HG02678 (cell line): Measurements from ENCODE around the gene DDX10.

Experiments used
- ATAC-seq: cut with Tn5 transposase; IDR thresholded peaks from one replicate; pipeline ENCODE4 v1.9.1; 2021; ENCODE audit warnings: mild to moderate bottlenecking, moderate library complexity; ENCODE audit not compliant: unreplicated experiment

DDX10 gene

DNA sequence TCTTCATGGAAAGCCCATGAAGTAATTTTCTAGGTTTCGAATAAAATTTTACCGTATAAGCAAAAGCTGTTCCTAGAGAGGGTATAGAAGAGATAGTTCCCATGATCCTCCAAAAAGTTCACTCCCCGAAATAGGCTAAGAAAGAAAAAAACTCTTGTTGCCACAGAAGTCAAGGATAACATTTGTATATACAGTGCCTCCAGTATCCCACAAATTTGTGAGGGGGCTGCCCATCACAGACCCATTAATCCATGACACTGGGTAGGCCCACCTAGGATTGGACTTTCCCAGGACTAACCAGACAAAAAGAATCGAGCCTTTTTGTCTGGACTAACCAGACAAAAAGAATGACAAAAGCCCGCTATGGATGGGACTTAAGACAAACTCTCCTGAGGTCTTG lies 233.0 kb downstream of the DDX10 start:
- no peak for ATAC-seq

DNA sequence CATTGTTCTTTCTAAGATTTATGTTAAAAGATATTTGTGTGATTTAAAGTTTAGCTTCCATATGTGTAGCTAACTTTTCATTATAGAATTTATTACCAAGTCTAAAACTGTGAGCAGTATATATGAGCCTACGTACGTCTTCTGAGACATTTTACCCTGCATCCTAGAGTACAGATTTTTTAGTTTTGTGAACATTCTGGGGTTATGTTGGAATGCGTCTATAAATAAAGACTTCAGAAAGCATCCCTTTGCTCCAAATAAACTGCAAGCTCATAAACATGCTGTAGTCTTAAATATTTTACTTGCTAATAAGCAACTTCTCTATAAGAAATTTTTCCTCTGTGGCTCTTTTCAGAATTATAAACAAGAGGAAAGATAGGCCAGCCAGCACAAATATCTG lies 236.5 kb downstream of the DDX10 start:
- no peak for ATAC-seq

DNA sequence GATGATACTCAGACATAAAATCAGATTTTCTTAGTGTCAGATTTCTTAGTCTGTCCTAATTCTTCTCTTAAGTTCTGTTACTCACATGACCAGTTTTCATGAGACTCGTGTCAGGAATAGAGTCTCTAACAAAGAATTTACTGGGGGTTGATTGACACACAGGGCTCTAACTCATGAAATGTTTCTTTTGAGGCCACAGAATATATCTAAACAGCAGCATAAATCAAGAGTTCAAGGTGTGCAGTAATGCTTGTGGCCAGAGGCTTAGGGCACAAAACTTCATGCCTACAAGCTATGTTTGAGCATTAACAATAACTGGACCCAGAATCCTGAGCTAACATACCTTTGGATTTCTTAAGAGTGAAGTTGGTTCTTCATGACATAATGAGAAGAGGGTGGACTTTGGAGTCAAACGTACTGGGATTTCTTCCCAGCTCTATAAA lies 237.2 kb downstream of the DDX10 start:
- no peak for ATAC-seq

DNA sequence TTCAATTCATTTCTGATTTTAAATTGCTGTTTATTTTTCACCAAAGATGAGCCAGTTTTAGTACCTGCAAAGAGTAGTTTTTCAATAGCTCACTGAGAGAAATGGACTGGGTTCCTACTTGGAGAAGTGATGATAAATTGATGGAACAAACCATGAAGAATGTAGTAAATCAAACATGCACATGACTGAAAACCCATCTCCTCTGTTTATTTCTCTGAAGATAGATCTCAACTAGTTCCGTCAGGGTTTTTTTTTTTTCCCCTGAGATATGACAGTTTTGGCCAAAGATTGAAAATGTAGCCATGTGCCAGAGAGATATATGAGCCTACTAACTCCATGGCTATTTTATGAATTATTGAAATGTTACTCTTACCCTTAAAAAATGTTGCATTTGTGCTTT lies 239.6 kb downstream of the DDX10 start:
- ATAC-seq, result no peak

DNA sequence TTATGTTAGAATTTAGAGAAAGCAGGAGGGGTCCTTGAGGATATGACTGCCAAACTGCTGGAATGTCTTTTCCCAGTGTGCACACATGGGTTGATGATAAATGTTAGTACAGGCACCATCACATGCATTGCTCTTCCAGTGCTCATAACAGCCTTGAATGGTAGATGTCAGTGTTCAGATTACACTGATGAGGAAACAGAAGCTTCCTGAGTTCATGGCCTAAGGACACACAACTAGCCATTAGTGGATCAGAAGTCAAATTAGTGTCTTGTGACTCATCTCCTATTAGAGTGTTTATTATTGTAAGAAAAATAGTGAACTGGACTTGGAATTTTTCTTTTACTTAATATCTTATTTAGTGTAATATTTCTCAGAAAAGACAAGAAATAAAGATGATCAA lies 241.5 kb downstream of the DDX10 start:
- ATAC-seq, result no peak

DNA sequence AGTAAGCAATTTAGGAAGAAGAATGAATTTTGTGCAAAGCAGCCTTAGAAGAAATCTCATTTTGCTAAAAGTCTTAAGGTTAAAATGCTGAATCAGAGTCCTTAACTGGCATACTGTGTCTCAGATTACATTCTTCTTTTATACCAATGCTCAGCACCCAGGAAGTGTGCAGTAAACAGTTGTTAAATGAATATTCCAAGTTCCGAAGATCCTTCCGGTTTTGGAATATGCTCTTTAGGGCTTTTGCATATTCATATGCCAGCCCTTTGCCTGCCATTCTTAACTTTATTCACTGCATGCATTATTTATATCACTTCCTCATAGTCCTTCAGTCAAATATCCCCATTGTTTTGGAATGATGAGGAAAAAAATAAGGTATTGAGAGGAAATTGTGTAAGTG lies 242.0 kb downstream of the DDX10 start:
- ATAC-seq, result no peak

DNA sequence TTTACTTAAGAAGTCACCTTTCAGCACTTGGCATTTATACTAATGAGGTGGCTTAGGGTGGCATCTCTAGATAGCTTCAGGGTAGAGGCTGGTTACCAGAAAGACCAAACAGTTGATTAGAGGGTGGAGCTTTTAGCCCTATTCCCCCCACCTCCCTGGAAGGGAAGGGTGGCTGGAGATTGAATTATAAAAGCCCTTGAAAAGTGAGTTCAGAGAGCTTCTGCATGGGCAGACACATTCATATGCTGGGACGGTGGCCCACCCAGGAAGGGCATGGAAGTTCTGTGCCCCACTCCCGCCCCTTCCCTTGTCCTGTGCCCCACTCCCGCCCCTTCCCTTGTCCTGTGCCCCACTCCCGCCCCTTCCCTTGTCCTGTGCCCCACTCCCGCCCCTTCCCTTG lies 244.2 kb downstream of the DDX10 start:
- no peak for ATAC-seq

DNA sequence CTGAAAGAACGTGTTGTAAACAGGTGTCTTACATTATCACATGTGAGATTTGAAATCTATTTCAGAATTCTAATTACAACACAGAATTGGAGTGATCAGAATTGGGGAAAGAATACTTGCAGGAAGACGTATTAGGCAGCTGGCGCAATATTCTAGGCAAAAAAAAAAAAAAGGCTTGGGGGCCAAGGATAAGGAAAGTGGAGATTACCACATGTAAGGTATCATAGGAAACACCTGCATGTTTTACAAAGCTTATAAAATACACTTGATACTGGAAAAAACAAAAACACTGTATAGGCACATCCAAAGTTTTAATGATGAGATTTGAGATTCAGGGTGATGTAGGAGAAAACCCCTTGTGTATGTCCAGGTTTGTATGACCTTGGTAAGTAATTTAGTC lies 245.1 kb downstream of the DDX10 start:
- no peak for ATAC-seq

DNA sequence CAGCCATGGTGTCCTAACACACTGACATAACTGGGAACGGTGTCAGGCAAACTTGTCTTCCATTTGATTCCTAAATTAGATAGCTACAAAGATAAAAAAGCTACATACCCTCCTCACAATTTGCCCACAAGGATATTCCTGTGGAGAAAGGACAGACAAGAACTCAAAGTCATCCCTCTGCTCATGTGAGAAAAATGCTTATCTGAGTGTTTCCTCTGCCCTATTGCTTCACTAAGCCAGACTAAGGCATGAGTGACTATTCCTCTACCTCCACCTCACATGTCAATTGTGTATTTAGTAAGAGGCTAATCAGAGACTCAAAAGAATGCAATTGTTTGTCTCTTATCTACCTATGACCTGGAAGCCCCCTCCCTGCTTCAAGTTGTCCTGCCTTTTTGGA lies 247.7 kb downstream of the DDX10 start:
- ATAC-seq, result no peak

DNA sequence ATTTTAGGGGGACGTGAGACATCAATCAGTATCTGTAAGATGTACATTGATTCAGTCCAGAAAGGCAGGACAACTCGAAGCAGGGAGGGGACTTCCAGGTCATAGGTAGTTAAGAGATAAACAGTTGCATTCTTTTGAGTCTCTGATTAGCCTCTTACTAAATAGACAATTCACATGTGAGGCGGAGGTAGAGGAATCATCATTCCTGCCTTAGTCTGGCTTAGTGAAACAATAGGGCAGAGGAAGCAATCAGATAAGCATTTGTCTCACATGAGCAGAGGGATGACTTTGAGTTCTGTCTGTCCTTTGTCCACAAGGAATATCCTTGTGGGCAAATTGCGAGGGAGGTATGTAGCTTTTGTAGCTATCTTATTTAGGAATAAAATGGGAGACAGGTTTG lies 248.3 kb downstream of the DDX10 start:
- ATAC-seq, result no peak

DNA sequence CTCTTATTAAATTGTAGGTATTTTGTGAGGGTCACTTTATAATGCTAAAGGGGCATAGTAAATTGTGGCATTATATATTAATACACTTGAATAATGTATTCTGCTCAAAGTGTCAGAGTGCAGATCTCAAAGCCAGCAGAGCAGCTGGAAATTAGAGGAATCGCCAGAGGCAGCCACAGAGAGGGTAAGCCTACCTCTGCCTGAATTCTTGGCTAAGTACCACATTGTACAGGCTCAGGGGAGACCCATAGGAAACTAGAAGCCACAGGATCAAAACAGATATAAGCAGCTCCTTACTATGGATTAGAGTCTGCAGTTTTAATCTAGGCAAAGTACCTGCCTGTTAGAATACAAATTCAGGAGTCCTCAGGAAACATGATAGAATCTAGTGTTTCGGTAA lies 249.3 kb downstream of the DDX10 start:
- ATAC-seq, result no peak

DNA sequence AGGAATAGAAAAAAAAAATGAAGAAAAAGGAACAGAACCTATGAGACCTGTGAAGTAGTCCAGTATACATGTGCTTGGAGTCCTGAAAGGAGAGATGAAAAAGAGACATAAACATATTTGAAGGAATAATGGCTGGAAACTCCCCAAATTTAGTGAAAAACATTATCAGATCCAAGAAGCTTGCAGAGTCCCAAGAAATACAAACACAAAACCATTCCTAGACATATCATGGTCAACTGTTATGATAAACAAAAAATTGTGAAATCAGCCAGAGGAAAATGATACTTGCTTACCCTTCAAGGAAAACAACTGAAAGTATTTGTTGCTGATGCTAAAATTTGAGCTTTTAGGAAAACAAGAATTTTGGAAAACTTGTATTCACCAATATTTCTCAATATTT lies 250.1 kb downstream of the DDX10 start:
- no peak for ATAC-seq

DNA sequence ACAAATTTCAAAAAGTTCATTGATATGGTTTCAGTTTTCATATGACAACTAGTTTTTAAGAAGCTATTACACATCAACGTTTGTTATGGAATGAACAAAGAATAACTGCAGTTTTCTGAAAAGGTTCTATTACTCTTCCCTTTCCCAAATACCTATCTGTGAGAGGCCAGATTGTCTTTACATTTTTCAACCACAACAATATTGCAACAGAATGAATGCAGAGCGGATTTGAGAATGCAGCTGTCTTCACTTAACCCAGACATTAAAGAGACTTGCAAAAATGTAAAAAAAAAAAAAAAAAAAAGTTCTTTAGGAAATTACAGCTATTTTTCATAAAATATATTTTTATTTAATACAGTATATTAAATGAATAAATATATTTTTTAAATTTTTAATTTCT lies 250.8 kb downstream of the DDX10 start:
- ATAC-seq, result no peak

DNA sequence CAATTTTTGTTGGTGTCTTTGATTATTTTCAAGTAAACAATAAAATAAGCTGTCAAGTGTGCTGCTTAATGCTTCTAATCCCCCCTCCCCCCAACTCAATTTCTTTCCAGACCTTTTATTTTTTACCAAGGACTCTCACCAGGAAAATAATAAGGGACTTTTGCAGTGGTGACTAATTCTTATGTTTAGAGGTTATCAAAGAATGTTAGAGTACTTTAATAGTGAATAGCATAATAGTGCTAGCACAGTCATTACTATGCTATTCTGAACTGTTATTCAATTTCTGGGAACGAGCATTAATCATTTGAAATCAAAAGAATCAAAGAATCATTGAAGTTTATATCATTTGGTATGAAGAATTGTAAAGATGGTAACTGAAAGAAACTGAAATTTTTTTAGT lies 251.4 kb downstream of the DDX10 start:
- no peak for ATAC-seq

DNA sequence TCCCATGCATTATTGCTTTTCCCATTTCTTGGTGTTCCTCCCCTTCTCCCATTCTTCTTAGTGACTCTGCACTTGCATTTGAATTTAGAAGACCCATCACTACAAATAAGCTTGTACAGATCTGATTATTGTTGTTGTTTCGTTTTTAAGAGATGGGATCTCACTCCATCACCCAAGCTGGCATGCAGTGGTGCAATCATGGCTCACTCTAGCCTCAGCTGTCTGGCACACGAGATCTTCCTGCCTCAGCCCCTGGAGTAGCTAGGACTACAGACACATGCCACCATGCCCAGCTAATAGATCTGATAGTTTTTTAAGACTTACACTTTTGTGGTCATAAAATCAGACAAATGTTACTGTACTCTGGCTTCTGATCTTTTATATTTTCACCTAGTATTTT lies 252.1 kb downstream of the DDX10 start:
- ATAC-seq, result no peak

DNA sequence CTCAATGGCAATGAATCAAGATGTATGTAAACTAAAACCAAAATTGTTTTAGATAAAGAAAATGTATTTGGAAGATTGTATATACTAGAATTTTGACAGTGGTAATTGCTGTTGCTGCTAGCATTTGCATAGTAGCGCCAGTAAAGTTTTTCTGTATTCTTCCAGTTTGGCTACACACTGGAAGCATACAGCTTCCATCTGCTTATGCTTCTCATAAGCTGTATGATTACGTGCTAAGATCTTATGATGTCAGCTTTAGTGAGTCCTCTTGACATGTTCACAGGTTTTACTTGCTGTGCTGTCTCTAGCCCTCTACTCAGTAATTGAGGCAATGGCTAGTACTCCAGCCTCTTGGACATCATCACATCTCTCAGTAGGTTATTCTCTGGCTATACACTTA lies 256.3 kb downstream of the DDX10 start:
- no peak for ATAC-seq

DNA sequence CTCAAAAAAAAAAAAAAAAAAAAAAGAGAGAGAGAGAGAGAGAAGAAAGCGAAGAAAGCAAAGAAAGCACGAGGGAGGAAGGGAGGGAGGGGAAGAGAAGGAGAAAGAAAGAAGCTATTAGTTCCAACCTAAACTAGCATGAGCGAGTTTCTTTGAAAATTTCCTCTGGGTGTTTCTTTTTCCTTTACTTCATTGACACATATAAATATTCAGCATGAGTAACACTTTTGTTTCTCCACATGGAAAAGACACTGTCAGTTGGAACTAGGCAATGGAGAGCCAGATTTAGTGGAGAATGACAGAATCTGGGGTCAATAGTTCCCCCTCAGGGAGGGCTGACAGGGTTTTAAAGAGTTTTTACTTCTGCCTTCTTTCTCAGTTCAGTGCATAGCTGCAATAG lies 257.4 kb downstream of the DDX10 start:
- ATAC-seq, result no peak

DNA sequence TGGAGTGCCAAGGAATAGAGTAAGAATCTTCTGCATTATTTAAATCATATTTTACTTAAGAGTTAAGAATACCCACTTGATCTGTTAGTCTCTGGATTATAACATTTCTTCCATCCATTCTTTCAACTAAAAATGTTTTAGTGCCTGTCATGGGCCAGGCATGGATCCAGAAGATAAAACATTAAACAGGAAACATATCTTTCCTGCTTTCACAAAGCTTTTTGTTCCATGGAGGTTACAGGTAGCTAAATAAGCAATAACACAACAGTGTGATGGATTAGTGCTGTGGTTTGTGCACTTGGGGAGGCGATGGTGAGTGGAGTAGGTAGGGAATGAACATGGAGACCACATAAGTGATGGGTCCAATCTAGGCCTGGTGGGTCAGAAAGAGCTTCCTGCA lies 258.5 kb downstream of the DDX10 start:
- ATAC-seq, result no peak

DNA sequence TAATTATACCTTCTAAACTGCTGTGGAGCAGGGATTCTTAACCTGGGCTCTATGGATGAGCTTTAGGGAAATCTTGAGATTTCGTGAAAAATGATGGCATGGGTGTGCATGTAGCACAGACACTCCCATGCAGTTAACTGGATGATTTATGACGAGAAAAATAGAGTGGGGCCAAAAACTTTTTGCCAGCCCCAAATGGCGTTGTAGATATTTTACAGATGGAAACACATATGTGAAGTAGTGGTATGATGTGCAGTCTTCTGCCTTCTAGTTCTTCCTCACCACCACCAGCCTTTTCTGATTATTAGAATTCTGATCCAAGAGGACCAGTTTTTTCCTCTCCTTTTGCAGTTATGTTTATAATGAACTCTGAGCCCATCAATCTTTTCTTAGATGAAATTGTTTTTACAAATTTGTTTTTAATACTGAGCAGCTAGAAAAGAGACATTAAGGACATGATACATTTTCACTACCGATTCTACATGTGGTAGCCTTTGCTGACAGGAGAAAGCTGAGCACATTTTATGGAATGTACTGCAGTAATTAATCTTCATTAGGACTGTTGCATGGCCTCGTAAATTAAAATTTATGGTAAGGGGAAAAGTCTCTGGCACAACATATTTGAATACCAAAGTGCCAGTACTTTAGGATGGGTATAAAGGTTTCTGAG lies 261.4 kb downstream of the DDX10 start:
- no peak for ATAC-seq

DNA sequence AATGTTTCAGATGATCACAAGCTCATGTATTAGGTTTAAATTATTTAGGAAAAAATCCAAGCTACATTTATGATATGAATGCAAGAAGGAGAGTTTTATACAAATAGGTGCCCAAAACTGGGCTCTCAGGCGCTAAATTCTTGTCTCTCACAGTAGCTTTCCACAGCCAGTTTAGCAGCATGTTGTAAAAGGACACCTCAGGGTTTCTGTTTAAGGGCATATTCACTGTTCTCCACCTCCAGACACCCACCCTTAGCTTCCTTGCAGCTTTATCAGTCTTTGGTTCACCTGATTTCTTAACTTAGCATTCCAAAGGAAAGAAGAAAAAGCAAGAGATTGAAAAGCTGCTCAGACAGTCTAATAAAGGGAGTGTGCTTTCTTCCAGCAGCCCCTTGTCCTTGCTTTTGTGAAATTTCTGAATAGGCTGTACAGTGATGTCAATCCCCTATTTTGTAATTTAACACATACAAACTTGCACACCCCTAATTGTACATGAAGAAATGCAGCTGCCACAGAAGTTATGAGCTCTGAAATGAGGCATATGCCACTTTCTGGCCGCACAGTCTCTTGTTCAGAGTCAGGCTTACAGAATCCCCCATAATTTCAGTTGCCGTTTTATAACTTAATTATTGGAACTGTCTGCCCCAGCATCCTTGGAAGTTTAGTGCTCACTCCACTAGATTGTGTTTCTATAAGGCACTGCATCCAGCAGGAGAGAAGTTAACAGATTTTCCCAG lies 262.1 kb downstream of the DDX10 start:
- no peak for ATAC-seq

DNA sequence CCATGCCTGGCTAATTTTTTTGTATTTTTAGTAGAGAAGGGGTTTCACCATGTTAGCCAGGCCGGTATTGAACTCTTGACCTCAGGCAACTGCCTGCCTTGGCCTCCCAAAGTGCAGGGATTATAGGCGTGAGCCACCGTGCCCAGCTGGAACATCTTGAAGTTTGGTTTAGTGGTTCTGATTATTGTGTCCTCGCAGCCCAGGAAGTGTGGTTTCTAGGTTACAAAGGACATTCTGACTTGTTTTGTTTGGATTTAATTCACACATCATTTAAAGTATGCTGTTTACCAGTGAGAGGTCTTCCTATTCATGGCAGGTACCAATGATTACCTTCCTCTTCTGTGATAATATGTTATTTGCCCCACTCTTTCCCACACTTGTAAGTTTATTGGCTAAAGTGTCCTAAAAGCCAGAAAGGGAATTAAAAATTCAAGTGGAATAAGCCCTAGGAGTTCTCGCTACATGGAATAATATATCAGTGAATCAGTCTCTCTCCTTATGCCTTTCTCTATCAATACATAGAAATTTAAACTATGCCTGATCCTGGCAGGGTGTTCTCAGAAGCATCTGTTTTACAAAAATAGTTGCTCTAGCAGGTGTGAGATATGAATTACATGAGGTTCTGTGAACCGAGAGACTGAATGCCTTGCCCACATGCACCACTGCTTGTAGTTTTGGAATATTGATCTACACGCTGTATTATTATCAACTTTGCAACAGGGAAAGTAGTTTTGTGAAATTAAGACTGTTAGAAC lies 263.1 kb downstream of the DDX10 start:
- no peak for ATAC-seq

DNA sequence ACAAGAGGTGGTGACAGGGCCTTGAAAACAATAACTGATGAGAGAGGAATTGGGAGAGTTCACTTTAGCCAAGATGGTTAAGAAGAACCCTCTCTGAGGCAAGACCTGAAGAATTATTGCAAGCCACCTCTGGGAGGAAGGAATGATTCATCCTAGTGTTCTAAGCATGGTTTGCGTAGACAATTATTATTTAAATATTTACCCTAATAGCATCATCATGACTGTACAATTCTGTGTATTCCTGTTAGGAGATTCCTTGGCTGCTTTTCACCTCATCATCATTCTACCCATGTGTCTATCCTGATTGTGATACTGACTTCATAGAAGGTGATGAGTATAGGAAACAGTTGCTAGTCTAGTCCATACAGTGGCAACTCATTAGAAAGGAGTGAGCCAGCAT lies 264.4 kb downstream of the DDX10 start:
- ATAC-seq, result no peak
